ENCODE data around the gene UNC45A. TPM values are rescaled to one million over a fixed set of nuclear protein-coding genes. Genes with fewer than 3 reads are reported as not detected.
A peak's percentile ranks its signal among the peaks of the same experiment; 100 is the strongest.

The UNC45A gene
- total and polyA plus RNA-seq, 2 of the 8 experiments (the other 6 are each of a cell fraction or from before 2014, with no cell fraction given), result 74.1 to 84.2 TPM

GRCh38 chr15:90994417-90995311 lies 59.6 kb downstream of the UNC45A start, which contains the start of gene PRC1 (continued):
- TF ChIP-seq CHD7 (IDR thresholded peaks at IDR 0.05; ENCODE audit: insufficient replicate concordance, low read length) (no peak), SIN3A (conservative IDR thresholded peaks at IDR 0.05 in 1 of 2, IDR thresholded peaks at IDR 0.05 in 1 of 2; ENCODE audit: low read depth in 1 of 2, low read length in 2 of 2) (no peak), MAX (IDR thresholded peaks at IDR 0.05) (peak; percentile 66), RXRA (IDR thresholded peaks at IDR 0.05; ENCODE audit: insufficient read depth, low read depth, low read length) (no peak), EGR1 (IDR thresholded peaks at IDR 0.05; ENCODE audit: borderline replicate concordance, low read depth, low read length) (peak; percentile 50; the same call in 1 of the 2 replicates), NRF1 (IDR thresholded peaks at IDR 0.05; ENCODE audit: low read depth, low read length) (0 out of 2 replicates have a peak, but pooled peaks have one; percentile 3), KDM4A (IDR thresholded peaks at IDR 0.05; ENCODE audit: low read depth, low read length, severe bottlenecking) (peak; percentile 79), SP4 (IDR thresholded peaks at IDR 0.05; ENCODE audit: low read length) (0 out of 2 replicates have a peak, but pooled peaks have one; percentile 52)
